Measurements from ENCODE around the gene HOATZ.

HOATZ gene

DNA sequence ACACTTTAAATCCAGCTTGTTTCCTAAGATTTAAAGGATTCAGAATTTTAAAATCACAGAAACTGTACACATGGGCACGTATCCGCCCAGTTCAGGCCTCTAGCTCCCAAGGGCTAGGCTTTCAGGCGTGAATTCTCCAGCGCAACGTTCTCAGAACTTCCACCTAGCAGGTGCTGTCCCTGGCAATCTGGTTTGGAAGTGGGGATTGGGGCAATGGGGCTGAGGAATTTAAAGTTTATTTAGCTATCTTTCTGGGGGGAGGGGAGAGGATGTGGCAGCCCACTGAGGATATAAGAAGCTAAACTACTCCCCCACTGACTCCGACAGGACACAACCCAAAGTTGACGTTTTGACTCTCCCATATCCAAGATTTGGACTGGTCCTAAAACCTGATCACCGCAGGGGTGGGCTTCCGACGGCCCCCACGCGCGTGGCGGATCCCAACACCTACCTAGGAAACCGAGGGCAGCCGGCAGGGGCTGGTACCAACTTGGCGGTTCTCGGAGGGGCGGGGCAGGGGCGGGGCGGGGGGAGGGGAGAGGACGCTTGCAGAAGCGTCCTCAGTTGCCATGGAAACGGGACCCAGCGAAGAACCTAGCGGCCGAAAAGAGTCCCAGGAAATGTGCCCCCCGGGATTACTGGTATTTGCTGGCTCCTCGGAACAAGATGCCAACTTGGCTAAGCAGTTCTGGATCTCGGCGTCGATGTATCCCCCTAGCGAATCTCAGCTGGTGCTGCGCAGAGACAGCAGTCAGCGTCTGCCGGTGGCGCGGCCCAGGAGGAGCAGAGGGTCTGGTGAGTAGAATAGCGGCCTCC is at the start of gene HOATZ:
Gene HOATZ (plus strand): TSS at position 563 of the 816 bp plus-strand sequence. CDS start 7 bp downstream, at position 570.
- no peak for DNase-seq

DNA sequence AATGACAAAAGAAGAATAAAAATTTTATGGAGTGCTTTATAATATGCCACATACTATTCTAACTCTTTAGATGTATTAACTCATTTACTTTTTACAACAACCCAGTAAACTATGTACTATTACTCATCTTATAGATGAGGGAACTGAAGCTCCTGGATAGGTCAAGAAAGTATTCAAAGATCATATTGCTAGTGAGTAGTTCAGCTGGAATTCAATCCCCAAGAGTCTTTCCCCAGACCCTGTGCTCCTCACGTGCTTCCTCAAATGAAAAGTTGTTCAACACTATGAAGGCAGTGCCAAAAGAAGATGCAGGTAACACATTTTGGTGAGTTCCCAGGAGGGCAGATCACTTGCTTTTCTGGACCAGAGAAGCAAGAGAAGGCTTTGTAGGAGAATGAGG is 49.2 kb upstream of the HOATZ start:
- no peak for DNase-seq

GRCh38 chr11:111466615-111467014 is 48.0 kb upstream of the HOATZ start:
- no peak for DNase-seq

- DNase-seq = no peak
Measured at GRCh38 chr11:111469200-111469599, 45.4 kb upstream of the HOATZ start.

DNA sequence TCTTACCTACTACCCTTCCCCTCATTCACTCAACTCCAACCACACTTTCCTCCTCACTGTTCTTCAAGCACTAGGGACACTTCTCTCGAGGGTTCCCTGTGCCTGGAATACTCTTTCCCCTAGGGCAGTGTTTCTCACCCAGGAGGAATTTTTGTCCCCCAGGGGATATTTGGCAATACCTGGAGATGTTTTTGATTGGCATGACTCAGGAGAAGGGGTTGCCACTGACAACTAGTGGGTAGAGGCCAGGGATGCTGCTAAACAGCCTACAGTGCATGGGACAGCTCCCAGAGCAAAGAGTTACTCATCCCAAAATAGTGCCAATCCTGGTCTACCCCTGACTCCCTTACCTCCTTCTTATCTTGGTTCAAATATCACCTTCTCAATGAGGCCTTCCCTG is 42.4 kb upstream of the HOATZ start:
- DNase-seq = no peak

GRCh38 chr11:111474432-111474831 is 40.1 kb upstream of the HOATZ start:
- DNase-seq = no peak

GRCh38 chr11:111476366-111476765 is 38.2 kb upstream of the HOATZ start:
- no peak for DNase-seq

- DNase-seq = no peak
Measured at GRCh38 chr11:111476956-111477355, 37.6 kb upstream of the HOATZ start.

DNA sequence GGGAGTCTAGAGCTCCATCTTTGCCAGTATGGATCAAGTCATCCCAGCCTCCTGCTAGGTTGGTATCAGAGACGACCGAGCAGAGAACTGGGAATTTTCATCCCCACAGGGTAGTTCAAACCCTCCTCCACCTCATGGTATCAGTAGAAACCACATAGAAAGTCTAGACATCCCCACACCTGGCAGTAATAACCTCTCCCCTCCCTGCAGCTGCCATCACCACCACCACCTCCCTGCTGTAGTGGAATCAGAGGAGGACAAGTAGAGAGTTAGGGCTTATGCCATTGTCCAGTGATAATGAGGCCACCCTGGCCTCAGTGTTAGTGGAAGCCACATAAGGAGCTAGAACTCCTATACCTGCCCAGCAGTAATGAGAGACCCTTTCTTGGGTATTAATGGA is 36.7 kb upstream of the HOATZ start:
- no peak for DNase-seq

GRCh38 chr11:111479666-111480065 is 34.9 kb upstream of the HOATZ start:
- DNase-seq = no peak

DNA sequence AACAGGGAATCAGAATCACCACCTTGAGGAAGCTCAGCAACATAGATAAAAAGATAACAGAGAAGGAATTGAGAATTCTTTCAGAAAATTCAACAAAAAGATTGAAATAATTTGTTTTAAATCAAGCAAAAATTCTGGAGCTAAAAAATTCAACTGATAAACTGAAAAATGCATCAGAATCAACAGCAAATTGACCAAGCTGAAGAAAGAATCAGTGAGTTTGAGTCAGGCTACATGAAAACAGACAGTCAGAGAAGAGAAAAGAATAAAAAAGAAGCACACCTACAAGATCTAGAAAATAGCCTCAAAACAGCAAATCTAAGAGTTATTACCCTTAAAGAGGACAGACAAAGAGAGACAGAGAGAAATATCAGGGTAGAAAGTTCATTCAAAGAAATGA is 31.1 kb upstream of the HOATZ start:
- no peak for DNase-seq

DNA sequence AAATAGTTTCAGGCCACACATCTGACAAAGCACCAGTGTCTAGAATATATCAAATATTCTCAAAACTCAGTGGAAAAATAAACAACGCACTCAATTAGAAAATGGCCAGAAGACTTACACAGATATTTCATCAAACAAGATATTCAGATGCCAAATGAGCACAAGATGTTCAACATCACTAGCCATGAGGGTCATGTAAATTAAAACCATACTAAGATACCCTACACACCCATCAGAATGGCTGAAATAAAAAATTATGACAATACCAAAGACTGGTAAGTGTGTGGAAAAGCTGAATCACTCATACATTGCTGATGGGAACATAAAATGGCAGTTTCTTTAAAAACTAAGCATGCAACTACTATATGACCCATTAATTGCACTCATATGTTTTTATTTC is 24.1 kb upstream of the HOATZ start:
- DNase-seq = no peak

GRCh38 chr11:111494040-111494439 is 20.5 kb upstream of the HOATZ start:
- DNase-seq = no peak

DNA sequence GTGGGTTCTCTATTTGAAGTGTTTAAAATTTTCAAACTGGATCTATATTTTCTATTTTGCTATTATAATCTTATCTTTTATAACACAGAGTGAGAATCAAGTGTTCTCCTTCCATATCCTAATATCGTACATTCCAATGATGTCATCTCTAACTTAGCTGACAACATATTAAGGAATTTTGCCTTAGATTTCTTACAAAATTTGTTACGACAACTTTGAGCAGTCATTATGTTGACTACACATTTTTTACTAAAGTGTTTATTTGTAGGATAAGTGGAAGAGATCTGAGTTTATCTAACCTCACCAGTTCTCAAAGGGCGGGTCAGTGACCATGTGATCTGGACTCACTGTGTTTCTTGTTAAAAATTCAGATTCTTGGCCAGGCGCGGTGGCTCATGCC is 15.1 kb upstream of the HOATZ start:
- no peak for DNase-seq

GRCh38 chr11:111500481-111500880 is 14.1 kb upstream of the HOATZ start:
- peak; percentile 5 for DNase-seq

GRCh38 chr11:111502611-111503010 is 12.0 kb upstream of the HOATZ start:
- peak; percentile 45 for DNase-seq

- DNase-seq = peak; percentile 3
Measured at GRCh38 chr11:111510311-111510710, 4.3 kb upstream of the HOATZ start.

- DNase-seq = peak; percentile 53
Measured at GRCh38 chr11:111512296-111513239, 2.0 kb upstream of the HOATZ start, which contains the start of gene BTG4. Gene BTG4 (minus strand): TSS chr11:111512386. CDS start chr11:111498776, 13,610 bp downstream.

DNA sequence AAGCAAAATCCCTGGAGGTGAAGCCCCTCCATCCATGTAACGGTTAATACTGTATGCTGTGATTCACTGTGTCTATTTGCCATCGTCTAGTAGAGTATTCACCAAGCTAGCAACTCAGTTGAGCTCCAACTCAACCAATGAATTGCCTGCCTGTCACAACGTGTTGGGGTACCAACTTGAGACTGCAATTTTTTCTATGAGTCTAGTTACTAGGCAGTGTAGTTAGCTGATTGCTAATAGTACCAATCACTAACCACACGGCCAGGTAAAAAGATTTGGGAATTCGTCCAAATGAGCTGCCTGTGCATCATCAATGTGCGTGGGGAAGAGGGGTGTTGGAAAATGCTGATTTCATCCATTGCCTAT is 1.4 kb upstream of the HOATZ start:
- peak; percentile 57 for DNase-seq

- no peak for DNase-seq
Measured at GRCh38 chr11:111515591-111515990, 1.0 kb downstream of the HOATZ start.

DNA sequence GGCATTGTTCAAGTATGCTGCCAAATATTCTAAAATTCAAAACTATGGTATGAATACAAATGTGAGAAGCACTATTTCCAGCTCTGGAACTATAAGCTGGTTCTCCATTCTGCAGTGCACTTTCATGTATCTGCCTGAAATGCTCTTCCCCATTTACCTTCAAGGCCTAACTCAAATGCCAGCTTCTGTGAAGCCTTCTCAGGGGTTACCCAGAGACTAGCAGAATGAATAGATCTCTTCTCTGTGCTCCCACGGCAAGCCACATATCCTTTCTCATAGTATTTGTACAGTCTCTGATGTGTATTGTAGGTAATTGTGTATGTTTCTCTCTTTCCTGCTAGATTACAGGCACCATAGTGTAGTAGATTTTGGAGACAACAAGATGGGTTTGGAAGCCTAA is 4.1 kb downstream of the HOATZ start:
- no peak for DNase-seq

DNA sequence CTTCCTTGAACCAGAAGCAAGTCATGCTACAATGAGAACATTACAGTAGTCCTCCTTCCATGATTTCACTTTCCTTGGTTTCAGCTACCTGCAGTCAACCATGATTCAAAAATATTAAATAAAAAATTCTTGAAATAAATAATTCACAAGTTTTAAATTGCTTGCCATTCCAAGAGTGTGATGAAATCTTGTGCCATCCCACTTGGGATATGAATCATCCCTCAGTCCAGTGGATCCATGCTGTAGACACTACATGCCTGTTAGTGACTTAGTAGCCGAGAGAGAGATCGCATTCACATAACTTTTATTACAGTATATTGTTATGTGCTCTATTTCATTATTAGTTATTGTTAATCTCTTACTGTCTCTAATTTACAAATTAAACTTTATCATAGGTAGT is 6.0 kb downstream of the HOATZ start:
- no peak for DNase-seq

- no peak for DNase-seq
Measured at GRCh38 chr11:111521135-111521534, 6.6 kb downstream of the HOATZ start.

DNA sequence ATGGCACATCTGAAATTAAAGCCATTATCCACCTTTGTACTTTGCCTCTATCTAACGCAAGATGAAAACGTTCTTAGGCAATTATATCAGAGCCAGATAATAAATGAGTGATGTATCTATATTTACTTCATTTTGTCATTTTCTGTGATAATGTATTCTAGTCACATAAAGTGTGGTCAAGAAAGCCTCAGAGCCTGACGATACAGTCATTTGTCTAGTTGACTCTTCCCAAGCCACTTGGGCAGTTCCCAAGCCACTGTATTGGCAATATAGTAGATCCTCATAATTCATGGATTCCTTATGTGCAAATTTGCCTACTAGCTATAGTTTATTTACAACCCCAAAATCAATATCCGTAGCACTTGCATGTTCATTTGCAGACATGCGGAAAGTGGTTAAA is 7.8 kb downstream of the HOATZ start:
- no peak for DNase-seq

Data from NCI-H1105 treated with DMSO at 0.1 percent for 48 hours (cell line).